Measurements from ENCODE around the gene GSTCD.
"Not testable (repeated sequence)": the region's sequence is repeated elsewhere in the genome, so short reads cannot be mapped to it uniquely, and the experiment has no call there.

The GSTCD gene

DNA sequence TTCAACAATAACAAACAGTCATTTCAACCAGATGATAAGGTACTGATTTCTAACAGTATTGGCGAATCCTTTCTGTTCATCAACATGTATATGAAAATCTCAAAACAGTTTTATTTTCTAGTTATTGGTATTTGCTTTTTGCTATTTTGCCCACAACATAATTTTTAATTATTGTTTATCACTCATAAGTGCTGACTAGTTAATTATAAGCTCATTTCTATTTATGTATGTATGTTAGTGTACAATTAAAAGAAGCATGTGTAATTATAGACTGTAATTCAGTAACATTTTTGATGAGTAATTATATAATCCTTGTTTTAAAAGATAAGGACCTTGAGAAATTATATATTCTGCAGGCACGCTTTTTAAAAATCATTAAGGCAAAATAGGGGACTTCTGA is 119.5 kb downstream of the GSTCD start:
- H3K4me3 ChIP-seq (ENCODE audit: low read length), result no peak overlapping the region
- H3K36me3 ChIP-seq (ENCODE audit: control insufficient read depth, insufficient read depth, low read length), result no peaks in the 10 kb centered on the region
- no peak overlapping the region for H3K9ac ChIP-seq (ENCODE audit: low read length)
- H3K9me3 ChIP-seq (ENCODE audit: control insufficient read depth, low read length), result no peaks in the 10 kb centered on the region
- no peaks in the 10 kb centered on the region for H3K27me3 ChIP-seq (ENCODE audit: control insufficient read depth, insufficient read depth, low read length)
- no peaks in the 10 kb centered on the region for H3K4me1 ChIP-seq (ENCODE audit: control insufficient read depth, insufficient read depth, low read length)

DNA sequence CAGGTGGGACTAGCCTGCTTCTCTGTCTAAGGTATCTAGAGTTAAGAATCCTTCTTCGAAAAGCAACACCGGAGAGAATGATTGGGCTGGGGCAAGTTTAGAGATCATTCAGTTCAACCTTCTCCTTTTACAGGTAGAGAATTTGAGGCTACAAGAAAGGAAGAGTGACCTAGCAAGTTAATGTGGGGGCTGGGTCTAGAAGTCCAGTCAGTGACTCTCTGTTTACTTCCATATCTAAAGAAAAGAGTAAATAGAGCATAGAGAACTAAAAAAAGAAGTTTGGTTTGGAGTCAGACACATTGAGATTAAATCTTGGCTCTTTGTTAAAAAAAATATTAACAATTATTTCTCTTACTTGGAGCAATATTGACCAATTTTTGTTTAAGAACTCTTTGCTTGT is 122.6 kb downstream of the GSTCD start:
- H3K27me3 ChIP-seq (ENCODE audit: control insufficient read depth, insufficient read depth, low read length), result no peaks in the 10 kb centered on the region
- H3K9ac ChIP-seq (ENCODE audit: low read length), result no peak overlapping the region
- no peaks in the 10 kb centered on the region for H3K36me3 ChIP-seq (ENCODE audit: control insufficient read depth, insufficient read depth, low read length)
- H3K4me1 ChIP-seq (ENCODE audit: control insufficient read depth, insufficient read depth, low read length), result no peaks in the 10 kb centered on the region
- no peaks in the 10 kb centered on the region for H3K9me3 ChIP-seq (ENCODE audit: control insufficient read depth, low read length)
- H3K4me3 ChIP-seq (ENCODE audit: low read length), result no peak overlapping the region

GRCh38 chr4:105835177-105835576 is 126.6 kb downstream of the GSTCD start:
- Histone ChIP-seq H3K4me1 (ENCODE audit: control insufficient read depth, insufficient read depth, low read length) (peaks cover 14% of the 10 kb centered on the region), H3K27me3 (ENCODE audit: control insufficient read depth, insufficient read depth, low read length) (no peaks in the 10 kb centered on the region), H3K9me3 (ENCODE audit: control insufficient read depth, low read length) (no peaks in the 10 kb centered on the region), H3K9ac (ENCODE audit: low read length) (no peak overlapping the region), H3K36me3 (ENCODE audit: control insufficient read depth, insufficient read depth, low read length) (no peaks in the 10 kb centered on the region), H3K4me3 (ENCODE audit: low read length) (no peak overlapping the region)

DNA sequence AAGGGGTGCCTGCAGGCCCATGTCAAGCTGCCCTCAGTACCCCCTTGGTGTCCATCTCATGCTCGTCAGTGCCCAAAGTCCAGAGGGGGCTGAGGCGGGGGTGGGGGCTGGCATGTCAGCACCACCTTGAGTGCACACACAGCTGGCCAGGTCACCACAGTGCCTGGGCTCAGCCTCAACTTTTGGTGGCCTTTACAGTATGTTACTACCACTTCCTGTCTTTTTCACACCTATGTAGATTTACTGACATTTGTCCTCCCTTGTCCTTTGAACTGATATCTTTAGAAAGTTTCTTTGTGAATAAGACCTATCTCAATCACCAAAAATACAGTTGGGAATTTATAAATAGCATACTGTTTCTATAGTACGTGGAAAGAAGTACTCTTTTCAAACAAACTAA is 128.0 kb downstream of the GSTCD start:
- Histone ChIP-seq H3K9me3 (ENCODE audit: control insufficient read depth, low read length) (no peaks in the 10 kb centered on the region), H3K36me3 (ENCODE audit: control insufficient read depth, insufficient read depth, low read length) (no peaks in the 10 kb centered on the region), H3K4me1 (ENCODE audit: control insufficient read depth, insufficient read depth, low read length) (peaks cover 14% of the 10 kb centered on the region), H3K27me3 (ENCODE audit: control insufficient read depth, insufficient read depth, low read length) (no peaks in the 10 kb centered on the region), H3K4me3 (ENCODE audit: low read length) (no peak overlapping the region), H3K9ac (ENCODE audit: low read length) (no peak overlapping the region)

- H3K9ac ChIP-seq (ENCODE audit: low read length), result no peak overlapping the region
- H3K36me3 ChIP-seq (ENCODE audit: control insufficient read depth, insufficient read depth, low read length), result no peaks in the 10 kb centered on the region
- H3K9me3 ChIP-seq (ENCODE audit: control insufficient read depth, low read length), result no peaks in the 10 kb centered on the region
- no peak overlapping the region for H3K4me3 ChIP-seq (ENCODE audit: low read length)
- H3K4me1 ChIP-seq (ENCODE audit: control insufficient read depth, insufficient read depth, low read length), result peaks cover 14% of the 10 kb centered on the region
- no peaks in the 10 kb centered on the region for H3K27me3 ChIP-seq (ENCODE audit: control insufficient read depth, insufficient read depth, low read length)
Measured at GRCh38 chr4:105837037-105837436, 128.5 kb downstream of the GSTCD start.

- Histone ChIP-seq H3K4me3 (ENCODE audit: low read length) (no peak overlapping the region), H3K4me1 (ENCODE audit: control insufficient read depth, insufficient read depth, low read length) (peaks cover 14% of the 10 kb centered on the region), H3K36me3 (ENCODE audit: control insufficient read depth, insufficient read depth, low read length) (no peaks in the 10 kb centered on the region), H3K9ac (ENCODE audit: low read length) (no peak overlapping the region), H3K9me3 (ENCODE audit: control insufficient read depth, low read length) (no peaks in the 10 kb centered on the region), H3K27me3 (ENCODE audit: control insufficient read depth, insufficient read depth, low read length) (no peaks in the 10 kb centered on the region)
Measured at GRCh38 chr4:105838082-105838481, 129.5 kb downstream of the GSTCD start.

- no peaks in the 10 kb centered on the region for H3K27me3 ChIP-seq (ENCODE audit: control insufficient read depth, insufficient read depth, low read length)
- no peaks in the 10 kb centered on the region for H3K9me3 ChIP-seq (ENCODE audit: control insufficient read depth, low read length)
- no peak overlapping the region for H3K9ac ChIP-seq (ENCODE audit: low read length)
- H3K4me3 ChIP-seq (ENCODE audit: low read length), result no peak overlapping the region
- H3K36me3 ChIP-seq (ENCODE audit: control insufficient read depth, insufficient read depth, low read length), result no peaks in the 10 kb centered on the region
- H3K4me1 ChIP-seq (ENCODE audit: control insufficient read depth, insufficient read depth, low read length), result peaks cover 14% of the 10 kb centered on the region
Measured at GRCh38 chr4:105840426-105841174, 132.0 kb downstream of the GSTCD start.

GRCh38 chr4:105843941-105844340 is 135.4 kb downstream of the GSTCD start:
- Histone ChIP-seq H3K4me3 (ENCODE audit: low read length) (no peak overlapping the region), H3K27me3 (ENCODE audit: control insufficient read depth, insufficient read depth, low read length) (no peaks in the 10 kb centered on the region), H3K9me3 (ENCODE audit: control insufficient read depth, low read length) (no peaks in the 10 kb centered on the region), H3K36me3 (ENCODE audit: control insufficient read depth, insufficient read depth, low read length) (no peaks in the 10 kb centered on the region), H3K9ac (ENCODE audit: low read length) (no peak overlapping the region), H3K4me1 (ENCODE audit: control insufficient read depth, insufficient read depth, low read length) (peaks cover 8% of the 10 kb centered on the region)

GRCh38 chr4:105845559-105845958 is 137.0 kb downstream of the GSTCD start:
- H3K9ac ChIP-seq (ENCODE audit: low read length), result no peak overlapping the region
- no peaks in the 10 kb centered on the region for H3K9me3 ChIP-seq (ENCODE audit: control insufficient read depth, low read length)
- no peak overlapping the region for H3K4me3 ChIP-seq (ENCODE audit: low read length)
- peaks cover under 1% of the 10 kb centered on the region for H3K4me1 ChIP-seq (ENCODE audit: control insufficient read depth, insufficient read depth, low read length)
- no peaks in the 10 kb centered on the region for H3K27me3 ChIP-seq (ENCODE audit: control insufficient read depth, insufficient read depth, low read length)
- H3K36me3 ChIP-seq (ENCODE audit: control insufficient read depth, insufficient read depth, low read length), result no peaks in the 10 kb centered on the region

DNA sequence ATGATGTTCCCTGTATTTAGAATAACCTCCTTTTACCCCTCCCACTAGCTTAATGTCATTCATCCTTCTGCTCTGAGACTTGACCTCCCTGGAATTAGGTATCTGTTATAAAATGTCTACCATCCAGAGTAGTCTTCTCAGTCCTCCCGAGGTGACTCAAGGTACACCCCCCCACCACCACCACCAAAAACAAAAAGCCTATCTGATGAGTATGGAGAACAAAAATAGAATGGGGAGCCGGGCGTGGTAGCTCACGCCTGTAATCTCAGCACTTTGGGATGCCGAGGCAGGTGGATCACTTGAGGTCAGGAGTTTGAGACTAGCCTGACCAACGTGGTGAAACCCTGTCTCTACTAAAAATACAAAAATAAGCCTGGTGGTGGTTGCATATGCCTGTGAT is 139.8 kb downstream of the GSTCD start:
- not testable (repeated sequence) for H3K4me3 ChIP-seq (ENCODE audit: low read length); H3K4me1 ChIP-seq (ENCODE audit: control insufficient read depth, insufficient read depth, low read length); H3K36me3 ChIP-seq (ENCODE audit: control insufficient read depth, insufficient read depth, low read length); H3K9ac ChIP-seq (ENCODE audit: low read length); H3K27me3 ChIP-seq (ENCODE audit: control insufficient read depth, insufficient read depth, low read length); H3K9me3 ChIP-seq (ENCODE audit: control insufficient read depth, low read length)

- Histone ChIP-seq H3K27me3 (ENCODE audit: control insufficient read depth, insufficient read depth, low read length) (no peaks in the 10 kb centered on the region), H3K9ac (ENCODE audit: low read length) (no peak overlapping the region)
Measured at GRCh38 chr4:105851196-105851595, 142.6 kb downstream of the GSTCD start.

DNA sequence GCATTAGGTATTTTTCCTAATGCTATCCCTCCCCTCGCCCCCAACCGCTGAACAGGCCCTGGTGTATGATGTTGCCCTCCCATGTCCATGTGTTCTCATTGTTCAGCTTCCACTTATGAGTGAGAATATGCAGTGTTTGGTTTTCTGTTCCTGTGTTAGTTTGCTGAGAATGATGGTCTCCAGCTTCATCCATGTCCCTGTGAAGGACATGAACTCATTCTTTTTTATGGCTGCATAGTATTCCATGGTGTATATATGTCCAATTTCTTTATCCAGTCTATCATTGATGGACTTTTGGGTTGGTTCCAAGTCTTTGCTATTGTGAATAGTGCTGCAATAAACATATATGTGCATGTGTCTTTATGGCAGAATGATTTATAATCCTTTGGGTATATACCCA is 143.6 kb downstream of the GSTCD start:
- not testable (repeated sequence) for H3K9me3 ChIP-seq (ENCODE audit: control insufficient read depth, low read length); H3K4me3 ChIP-seq (ENCODE audit: low read length); H3K9ac ChIP-seq (ENCODE audit: low read length); H3K27me3 ChIP-seq (ENCODE audit: control insufficient read depth, insufficient read depth, low read length); H3K36me3 ChIP-seq (ENCODE audit: control insufficient read depth, insufficient read depth, low read length); H3K4me1 ChIP-seq (ENCODE audit: control insufficient read depth, insufficient read depth, low read length)

More at GRCh38 chr4:105851196-105851595, 142.6 kb downstream of the GSTCD start:
- H3K4me1 ChIP-seq (ENCODE audit: control insufficient read depth, insufficient read depth, low read length), result peaks cover 8% of the 10 kb centered on the region
- H3K9me3 ChIP-seq (ENCODE audit: control insufficient read depth, low read length), result no peaks in the 10 kb centered on the region
- no peak overlapping the region for H3K4me3 ChIP-seq (ENCODE audit: low read length)
- H3K36me3 ChIP-seq (ENCODE audit: control insufficient read depth, insufficient read depth, low read length), result no peaks in the 10 kb centered on the region

All from mucosa of stomach (tissue), 1 donor.